Thoracic aorta (tissue), 2 donors: ENCODE results near the gene HBEGF. TPM values are rescaled to one million over a fixed set of nuclear protein-coding genes. Genes with fewer than 3 reads are reported as not detected.
A peak's percentile ranks its signal among the peaks of the same experiment; 100 is the strongest.

ENCODE experiments used
- ATAC-seq: fragments of 150-250 bp; one replicate; pipeline ENCODE4 v1.8.0; 2017; ENCODE audit warnings: low read depth; ENCODE audit not compliant: insufficient number of reproducible peaks, low FRiP score
- DNase-seq: peaks from one replicate; pipeline ENCODE4 v3.0.0-alpha.2; 2020; ENCODE audit warnings: low spot score
- H3K27ac ChIP-seq, 2 donors: fragments of 200-600 bp; sonication (generic); 1 replicate in 1 of 2; 2 replicates in 1 of 2; pipeline ENCODE4 v1.5.1; 2016; ENCODE audit warnings: mild to moderate bottlenecking in 2 of 2, moderate library complexity in 2 of 2
- H3K27me3 ChIP-seq: fragments of 200-600 bp; sonication (generic); replicated peaks from 2 replicates; pipeline ENCODE4 v1.6.0; 2016; ENCODE audit warnings: mild to moderate bottlenecking; ENCODE audit not compliant: insufficient read depth
- H3K36me3 ChIP-seq: fragments of 200-600 bp; sonication (generic); one replicate; pipeline ENCODE4 v1.5.1; 2016
- H3K4me1 ChIP-seq, 2 donors: fragments of 200-600 bp; sonication (generic); 1 replicate in 1 of 2; 2 replicates in 1 of 2; pipeline versions ENCODE4 v1.5.1 to v1.6.0; 2016; ENCODE audit warnings: low read depth in 2 of 2, mild to moderate bottlenecking in 1 of 2; ENCODE audit not compliant: control insufficient read depth in 1 of 2
- H3K4me3 ChIP-seq: fragments of 200-600 bp; sonication (generic); 2 replicates; pipeline ENCODE4 v1.5.1; 2016; ENCODE audit warnings: mild to moderate bottlenecking
- H3K9me3 ChIP-seq: fragments of 200-600 bp; sonication (generic); 2 replicates; pipeline ENCODE4 v1.5.1; 2016
- CTCF ChIP-seq: fragments of 200-600 bp; sonication (generic); IDR thresholded peaks from one replicate; pipeline ENCODE4 v1.5.1; 2019; ENCODE audit warnings: antibody characterized with exemption
- total RNA-seq, 2 donors: library from RNA; depleted of rRNA; stranded (reverse); fragments of >200 nt; gene quantifications; one replicate each; pipeline versions ENCODE4 v1.1.0 to v1.2.3, GENCODE V29; 2016

HBEGF gene
- total RNA-seq, 2 donors from 2014 or later = 22.6 to 36.0 TPM

- Histone ChIP-seq H3K27me3 (no peaks in the 10 kb centered on the region), H3K4me1 (peaks cover 26 to 35% of the 10 kb centered on the region in 2 donors), H3K36me3 (no peaks in the 10 kb centered on the region), H3K9me3 (no peaks in the 10 kb centered on the region), H3K4me3 (peak overlapping the region; percentile 21), H3K27ac (peak overlapping the region; percentile 72 to 83)
- DNase-seq (peak; percentile 51), ATAC-seq (peak; percentile 33)
- TF ChIP-seq CTCF = no peak
These were observed 23.4 kb downstream of the HBEGF start for GRCh38 chr5:140322751-140323731.

GRCh38 chr5:140321796-140322195 is 24.6 kb downstream of the HBEGF start:
- H3K36me3 ChIP-seq = no peaks in the 10 kb centered on the region
- no peak for TF ChIP-seq CTCF
- H3K9me3 ChIP-seq = no peaks in the 10 kb centered on the region
- DNase-seq (no peak), ATAC-seq (no peak)
- no peaks in the 10 kb centered on the region for H3K27me3 ChIP-seq
- H3K4me1 ChIP-seq = peaks cover 26 to 29% of the 10 kb centered on the region in 2 donors
- H3K4me3 ChIP-seq = no peak overlapping the region
- no peak overlapping the region for H3K27ac ChIP-seq

- Histone ChIP-seq H3K9me3 (no peaks in the 10 kb centered on the region), H3K36me3 (no peaks in the 10 kb centered on the region), H3K4me1 (peaks cover 25% of the 10 kb centered on the region in 2 donors), H3K4me3 (no peak overlapping the region), H3K27me3 (no peaks in the 10 kb centered on the region), H3K27ac (no peak overlapping the region)
- TF ChIP-seq CTCF = no peak
- ATAC-seq (no peak), DNase-seq (no peak)
These were observed 26.6 kb downstream of the HBEGF start for GRCh38 chr5:140319833-140320232.

- Histone ChIP-seq H3K4me3 (no peak overlapping the region), H3K27ac (no peak overlapping the region), H3K4me1 (peaks cover 14 to 16% of the 10 kb centered on the region in 2 donors), H3K9me3 (no peaks in the 10 kb centered on the region), H3K27me3 (no peaks in the 10 kb centered on the region), H3K36me3 (no peaks in the 10 kb centered on the region)
- no peak for TF ChIP-seq CTCF
- ATAC-seq (no peak), DNase-seq (no peak)
These were observed 27.6 kb downstream of the HBEGF start for GRCh38 chr5:140318792-140319191.

- H3K9me3 ChIP-seq = no peaks in the 10 kb centered on the region
- H3K4me1 ChIP-seq = peaks cover 6% of the 10 kb centered on the region in 2 donors
- TF ChIP-seq CTCF = no peak
- H3K27ac ChIP-seq = no peak overlapping the region
- H3K4me3 ChIP-seq = no peak overlapping the region
- ATAC-seq (no peak), DNase-seq (no peak)
- no peaks in the 10 kb centered on the region for H3K36me3 ChIP-seq
- no peaks in the 10 kb centered on the region for H3K27me3 ChIP-seq
These were observed 28.5 kb downstream of the HBEGF start for GRCh38 chr5:140317859-140318258.
